ENCODE results near the gene KLRC2. TPM values are rescaled to one million over a fixed set of nuclear protein-coding genes. Genes with fewer than 3 reads are reported as not detected.

Gene KLRC2
- total and polyA plus RNA-seq, 2 experiments from 2014 or later = 2.0 TPM; not detected in 1

GRCh38 chr12:10385166-10385613, 50.6 kb downstream of the KLRC2 start:
- Histone ChIP-seq H3K4me1 (ENCODE audit: insufficient read depth) (peaks cover 4% of the 10 kb centered on the region), H2AFZ (no peak overlapping the region), H3K9me2 (replicated peaks; ENCODE audit: insufficient read depth) (no peaks in the 10 kb centered on the region), H3K79me2 (no peaks in the 10 kb centered on the region), H4K20me1 (ENCODE audit: insufficient read depth, poor library complexity, severe bottlenecking) (no peaks in the 10 kb centered on the region), H3K4me2 (peak overlapping the region; percentile 1), H3K36me3 (replicated peaks; ENCODE audit: insufficient read depth, low read depth) (no peaks in the 10 kb centered on the region), H3K27me3 (no peaks in the 10 kb centered on the region), H3K9me3 (ENCODE audit: low read depth) (no peaks in the 10 kb centered on the region), H3K27ac (no peak overlapping the region), H3K4me3 (no peak overlapping the region)
- 41% methylated on average over 2 of the region's 2 CpGs for WGBS (ENCODE audit: low lambda C conversion rate, missing lambda C conversion rate)
- TF ChIP-seq CTCF (IDR thresholded peaks at IDR 0.05; ENCODE audit: poor library complexity) (no peak), EZH2phosphoT487 (IDR thresholded peaks at IDR 0.05; ENCODE audit: low read depth, severe bottlenecking, unreplicated experiment) (no peak), EZH2 (IDR thresholded peaks at IDR 0.05; ENCODE audit: borderline replicate concordance) (no peak)
- peak; percentile 35 for DNase-seq (ENCODE audit: low spot score)

- Histone ChIP-seq H3K9me2 (replicated peaks; ENCODE audit: insufficient read depth) (no peaks in the 10 kb centered on the region), H3K9me3 (ENCODE audit: low read depth) (no peaks in the 10 kb centered on the region), H2AFZ (no peak overlapping the region), H3K4me3 (no peak overlapping the region), H4K20me1 (ENCODE audit: insufficient read depth, poor library complexity, severe bottlenecking) (no peaks in the 10 kb centered on the region), H3K27me3 (no peaks in the 10 kb centered on the region), H3K4me1 (ENCODE audit: insufficient read depth) (peaks cover 4% of the 10 kb centered on the region), H3K79me2 (no peaks in the 10 kb centered on the region), H3K4me2 (no peak overlapping the region), H3K27ac (no peak overlapping the region), H3K36me3 (replicated peaks; ENCODE audit: insufficient read depth, low read depth) (no peaks in the 10 kb centered on the region)
- no peak for DNase-seq (ENCODE audit: low spot score)
- TF ChIP-seq CTCF (IDR thresholded peaks at IDR 0.05; ENCODE audit: poor library complexity) (no peak), EZH2phosphoT487 (IDR thresholded peaks at IDR 0.05; ENCODE audit: low read depth, severe bottlenecking, unreplicated experiment) (no peak), EZH2 (IDR thresholded peaks at IDR 0.05; ENCODE audit: borderline replicate concordance) (no peak)
- WGBS (ENCODE audit: low lambda C conversion rate, missing lambda C conversion rate) = 96% methylated on average over 3 of the region's 3 CpGs
Observed at GRCh38 chr12:10384191-10384590, 51.6 kb downstream of the KLRC2 start.

GRCh38 chr12:10381928-10382628, 53.7 kb downstream of the KLRC2 start:
- Histone ChIP-seq H3K9me3 (ENCODE audit: low read depth) (no peaks in the 10 kb centered on the region), H3K27me3 (no peaks in the 10 kb centered on the region), H4K20me1 (ENCODE audit: insufficient read depth, poor library complexity, severe bottlenecking) (no peaks in the 10 kb centered on the region), H3K4me3 (no peak overlapping the region), H3K4me2 (no peak overlapping the region), H3K9me2 (replicated peaks; ENCODE audit: insufficient read depth) (no peaks in the 10 kb centered on the region), H3K27ac (no peak overlapping the region), H3K36me3 (replicated peaks; ENCODE audit: insufficient read depth, low read depth) (no peaks in the 10 kb centered on the region), H3K4me1 (ENCODE audit: insufficient read depth) (peaks cover 4% of the 10 kb centered on the region), H2AFZ (no peak overlapping the region), H3K79me2 (no peaks in the 10 kb centered on the region)
- TF ChIP-seq EZH2 (IDR thresholded peaks at IDR 0.05; ENCODE audit: borderline replicate concordance) = no peak
- DNase-seq (ENCODE audit: low spot score) = no peak
- WGBS (ENCODE audit: low lambda C conversion rate, missing lambda C conversion rate) = 94% methylated on average over 4 of the region's 4 CpGs

Other genes with a start within 250 kb of the KLRC2 start
- gene GABARAPL1, start 223.1 kb downstream of the KLRC2 start, total RNA-seq = 77.9 and 93.5 TPM in 2 replicates
- gene GABARAPL1, start 223.1 kb downstream of the KLRC2 start, polyA plus RNA-seq = 77.7 and 101 TPM in 2 replicates
- gene KLRD1, start 128.1 kb downstream of the KLRC2 start, total RNA-seq = 0.24 and 0.30 TPM in 2 replicates
- gene KLRD1, start 128.1 kb downstream of the KLRC2 start, polyA plus RNA-seq = 0.69 and 0.70 TPM in 2 replicates
- not detected in 2 replicates for gene KLRK1, start 46.0 kb downstream of the KLRC2 start, total RNA-seq
- 0.23 and 0.52 TPM in 2 replicates for gene KLRK1, start 46.0 kb downstream of the KLRC2 start, polyA plus RNA-seq
- gene KLRC4, start 26.3 kb downstream of the KLRC2 start, total RNA-seq = 0.28 TPM in 1 of 2 replicates, not detected in the other
- not detected in 2 replicates for gene KLRC4, start 26.3 kb downstream of the KLRC2 start, polyA plus RNA-seq
- not detected in 2 replicates for gene KLRC3, start 15.4 kb downstream of the KLRC2 start, total RNA-seq
- 0.28 TPM in 1 of 2 replicates, not detected in the other for gene KLRC3, start 15.4 kb downstream of the KLRC2 start, polyA plus RNA-seq
- gene KLRC1, start 17.4 kb upstream of the KLRC2 start, total RNA-seq = not detected in 2 replicates
- not detected in 2 replicates for gene KLRC1, start 17.4 kb upstream of the KLRC2 start, polyA plus RNA-seq
- 1.3 and 1.4 TPM in 2 replicates for gene EIF2S3B, start 69.9 kb upstream of the KLRC2 start, total RNA-seq
- not detected in 2 replicates for gene EIF2S3B, start 69.9 kb upstream of the KLRC2 start, polyA plus RNA-seq
- 21.4 and 23.9 TPM in 2 replicates for gene MAGOHB, start 177.6 kb upstream of the KLRC2 start, total RNA-seq
- 39.4 and 40.2 TPM in 2 replicates for gene MAGOHB, start 177.6 kb upstream of the KLRC2 start, polyA plus RNA-seq
- gene STYK1, start 238.0 kb upstream of the KLRC2 start, total RNA-seq = 0.48 and 3.6 TPM in 2 replicates
- 0.09 and 0.58 TPM in 2 replicates for gene STYK1, start 238.0 kb upstream of the KLRC2 start, polyA plus RNA-seq

All from hepatocyte (in vitro differentiated cells).